Naive thymus-derived CD4-positive, alpha-beta T cell (primary cell): Measurements from ENCODE around the gene SLC6A16. TPM values are rescaled to one million over a fixed set of nuclear protein-coding genes. Genes with fewer than 3 reads are reported as not detected.
A peak's percentile ranks its signal among the peaks of the same experiment; 100 is the strongest.
"Not testable (repeated sequence)": the region's sequence is repeated elsewhere in the genome, so short reads cannot be mapped to it uniquely, and the experiment has no call there.

Experiments
- ATAC-seq: fragments of 150-1000 bp; cut with Tn5 transposase; 2 replicates; pipeline ENCODE4 v1.10.0; 2021; ENCODE audit warnings: mild to moderate bottlenecking, moderate library complexity
- CTCF ChIA-PET: fragments of 350-600 bp; sonication (Branson Sonifier 250); formaldehyde crosslinking; loops from one replicate; lab custom pipeline; 2021; ENCODE audit warnings: antibody characterized with exemption; lab: Charles Lee
- POLR2A ChIA-PET: fragments of 350-600 bp; sonication (Branson Sonifier 250); formaldehyde crosslinking; loops from one replicate; lab custom pipeline; 2021; ENCODE audit warnings: antibody characterized with exemption, inconsistent platforms; lab: Charles Lee
- DNase-seq, 9 donors: peaks; one replicate each; pipeline versions ENCODE4 v3.0.0 to v3.0.0-alpha.2; 2020 to 2022; ENCODE audit warnings: mixed read lengths in 1 of 9
- H3K27ac ChIP-seq: one replicate; pipeline ENCODE4 v1.7.0; 2013; ENCODE audit warnings: mild to moderate bottlenecking, low read depth, low read length, moderate library complexity
- H3K27me3 ChIP-seq, 2 donors: one replicate each; pipeline ENCODE4 v1.7.0; 2013; ENCODE audit warnings: low read length in 2 of 2, mild to moderate bottlenecking in 2 of 2, moderate library complexity in 2 of 2; ENCODE audit not compliant: control insufficient read depth in 2 of 2, insufficient read depth in 2 of 2
- H3K36me3 ChIP-seq, 3 experiments: 1 replicate in 2 of 3; 2 replicates in 1 of 3; pipeline ENCODE4 v1.7.0; 2013; ENCODE audit warnings: low read length in 3 of 3, mild to moderate bottlenecking in 3 of 3, moderate library complexity in 1 of 3; ENCODE audit not compliant: insufficient read depth in 3 of 3, control insufficient read depth in 2 of 3
- H3K4me1 ChIP-seq, 2 donors: one replicate each; pipeline ENCODE4 v1.7.0; 2013; ENCODE audit warnings: low read length in 2 of 2, mild to moderate bottlenecking in 2 of 2, moderate library complexity in 1 of 2; ENCODE audit not compliant: control insufficient read depth in 2 of 2, insufficient read depth in 2 of 2
- H3K4me3 ChIP-seq: 2 replicates; pipeline ENCODE4 v1.7.0; 2013; ENCODE audit warnings: mild to moderate bottlenecking, low read length
- H3K9me3 ChIP-seq, 3 experiments: 1 replicate in 2 of 3; 2 replicates in 1 of 3; pipeline ENCODE4 v1.7.0; 2013; ENCODE audit warnings: low read length in 3 of 3; ENCODE audit not compliant: control insufficient read depth in 2 of 3
- H3K27ac Mint-ChIP-seq, 9 donors: one replicate each; pipeline ENCODE4 v1.8.0; 2020 to 2022; ENCODE audit warnings: mixed read lengths in 9 of 9, mild to moderate bottlenecking in 8 of 9, moderate library complexity in 5 of 9, inconsistent platforms in 2 of 9
- H3K27me3 Mint-ChIP-seq, 5 donors: one replicate each; pipeline ENCODE4 v1.8.0; 2021 to 2022; ENCODE audit warnings: mixed read lengths in 5 of 5, mild to moderate bottlenecking in 1 of 5
- H3K36me3 Mint-ChIP-seq, 5 donors: one replicate each; pipeline ENCODE4 v1.8.0; 2020 to 2022; ENCODE audit warnings: mixed read lengths in 5 of 5, mild to moderate bottlenecking in 3 of 5, inconsistent platforms in 1 of 5
- H3K4me1 Mint-ChIP-seq, 7 donors: one replicate each; pipeline ENCODE4 v1.8.0; 2020 to 2022; ENCODE audit warnings: mixed read lengths in 7 of 7, mild to moderate bottlenecking in 3 of 7, inconsistent platforms in 1 of 7
- H3K4me3 Mint-ChIP-seq, 10 donors: one replicate each; pipeline ENCODE4 v1.8.0; 2020 to 2022; ENCODE audit warnings: mild to moderate bottlenecking in 10 of 10, mixed read lengths in 10 of 10, moderate library complexity in 6 of 10, inconsistent platforms in 2 of 10
- H3K9me3 Mint-ChIP-seq, 11 donors: one replicate each; pipeline ENCODE4 v1.8.0; 2020 to 2022; ENCODE audit warnings: mixed read lengths in 11 of 11, mild to moderate bottlenecking in 4 of 11, inconsistent platforms in 1 of 11, moderate library complexity in 1 of 11
- intact Hi-C, 2 donors: fragments of 100-400 bp; cut with micrococcal nuclease; formaldehyde crosslinking; loops; one replicate each; pipeline ENCODE4 v1.15.1; 2023
- polyA plus RNA-seq, 2 donors: library from polyadenylated mRNA; unstranded; fragments of 300-500 nt; fragmentation: Illumina TruSeq; gene quantifications; one replicate each; pipeline ENCODE4 v1.2.3, GENCODE V29; 2021
- total RNA-seq, 6 experiments: library from RNA in 5 of 6; stranded (reverse) in 5 of 6; gene quantifications; 1 replicate in 5 of 6; 2 replicates in 1 of 6; pipeline ENCODE4 v1.2.3 and lab custom pipeline; 2021 to 2026

Gene SLC6A16
- total and polyA plus RNA-seq, 7 experiments from 2014 or later: 1.6 to 6.1 (median 4.1) TPM

DNA sequence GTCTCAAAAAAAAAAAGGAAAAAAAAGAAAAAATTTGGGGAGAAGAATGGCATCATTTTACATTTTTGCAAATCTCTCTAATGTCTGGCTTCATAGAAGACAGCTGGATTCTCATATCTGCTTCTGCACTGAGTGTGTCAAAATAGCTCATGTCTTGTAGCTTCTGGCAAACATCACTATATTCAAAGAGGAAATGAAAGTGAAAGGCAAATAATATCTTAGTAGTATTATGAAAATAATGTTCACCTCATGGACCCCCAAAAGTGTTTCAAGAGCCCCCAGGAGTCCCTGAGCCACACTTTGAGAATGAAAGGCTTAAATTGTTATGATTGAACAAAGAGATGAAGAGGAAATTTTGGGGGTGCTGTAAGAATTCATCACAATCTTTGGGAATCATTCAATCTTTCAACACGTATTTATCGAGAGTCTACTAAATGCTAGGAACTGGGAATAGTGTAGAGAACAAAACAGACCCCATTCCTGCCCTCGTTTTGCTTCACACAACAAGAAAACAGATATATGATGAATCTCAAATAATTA lies 1.2 kb upstream of the SLC6A16 start:
- DNase-seq: no peak
- no peak for ATAC-seq
- peaks cover 20 to 32% (median 28%) of the 10 kb centered on the region in 7 donors for H3K4me1 Mint-ChIP-seq
- intact Hi-C loops: loop anchor here in 1 of 2 donors (10.0 kb wide), 1 partner anchor 61 kb away; no protein-coding TSS in a partner anchor
- H3K9me3 Mint-ChIP-seq: peaks cover 0 to 2% (median 0%) of the 10 kb centered on the region in 11 donors
- H3K9me3 ChIP-seq: no peaks in the 10 kb centered on the region
- H3K4me3 Mint-ChIP-seq: no peak overlapping the region
- H3K4me1 ChIP-seq: peaks cover 2 to 4% of the 10 kb centered on the region in 2 donors
- ChIA-PET POLR2A (interaction anchor here (1.5 kb wide), 1 partner anchor 7 kb away, joined by 3 read pairs; no protein-coding TSS in a partner anchor), CTCF (interaction anchor here (0.6 to 1.5 kb wide), 3 partner anchors 23 to 564 kb away, joined by 3 to 5 read pairs (median 3); no protein-coding TSS in a partner anchor)
- peaks cover 0 to 14% (median 0%) of the 10 kb centered on the region in 3 experiments for H3K36me3 ChIP-seq
- H3K4me3 ChIP-seq: no peak overlapping the region
- H3K27me3 Mint-ChIP-seq: no peaks in the 10 kb centered on the region
- peaks cover 10 to 33% (median 27%) of the 10 kb centered on the region in 5 donors for H3K36me3 Mint-ChIP-seq
- no peak overlapping the region for H3K27ac Mint-ChIP-seq
- H3K27me3 ChIP-seq: no peaks in the 10 kb centered on the region
- no peak overlapping the region for H3K27ac ChIP-seq

GRCh38 chr19:49325756-49326155 lies 765 bp upstream of the SLC6A16 start:
- ChIA-PET CTCF (interaction anchor here (0.6 to 1.5 kb wide), 3 partner anchors 23 to 564 kb away, joined by 3 to 5 read pairs (median 3); no protein-coding TSS in a partner anchor), POLR2A (interaction anchor here (1.5 kb wide), 1 partner anchor 8 kb away, joined by 3 read pairs; no protein-coding TSS in a partner anchor)
- not testable (repeated sequence) for ATAC-seq, H3K27ac ChIP-seq, H3K4me3 ChIP-seq, H3K27me3 Mint-ChIP-seq, H3K27ac Mint-ChIP-seq, H3K9me3 ChIP-seq, DNase-seq, H3K27me3 ChIP-seq, H3K9me3 Mint-ChIP-seq, H3K4me3 Mint-ChIP-seq, H3K4me1 ChIP-seq
- peaks cover 0 to 14% (median 0%) of the 10 kb centered on the region in 3 experiments for H3K36me3 ChIP-seq
- intact Hi-C loops: loop anchor here in 1 of 2 donors (10.0 kb wide), 1 partner anchor 61 kb away; no protein-coding TSS in a partner anchor
- Mint-ChIP-seq H3K4me1 (peaks cover 20 to 32% (median 24%) of the 10 kb centered on the region in 7 donors), H3K36me3 (peaks cover 10 to 33% (median 27%) of the 10 kb centered on the region in 5 donors)

- Histone ChIP-seq H3K36me3 (peaks cover 0 to 4% (median 0%) of the 10 kb centered on the region in 3 experiments), H3K4me1 (no peaks in the 10 kb centered on the region), H3K9me3 (peaks cover 0 to 4% (median 0%) of the 10 kb centered on the region in 3 experiments), H3K27me3 (no peaks in the 10 kb centered on the region), H3K4me3 (no peak overlapping the region), H3K27ac (no peak overlapping the region)
- H3K9me3 Mint-ChIP-seq: peaks cover 0 to 26% (median 13%) of the 10 kb centered on the region in 11 donors
- ChIA-PET CTCF (interaction anchor here (0.6 to 1.5 kb wide), 4 partner anchors 10 to 50 kb away, joined by 3 to 6 read pairs (median 5); partner anchors contain the start of gene CD37), POLR2A (interaction anchor here (0.6 to 0.7 kb wide), 2 partner anchors 10 to 230 kb away, joined by 3 read pairs; no protein-coding TSS in a partner anchor)
- no peak overlapping the region for H3K27ac Mint-ChIP-seq
- H3K4me3 Mint-ChIP-seq: no peak overlapping the region
- no peak for DNase-seq
- H3K27me3 Mint-ChIP-seq: peaks cover 0 to 2% (median 0%) of the 10 kb centered on the region in 5 donors
- peaks cover 5 to 27% (median 12%) of the 10 kb centered on the region in 7 donors for H3K4me1 Mint-ChIP-seq
- peaks cover 4 to 48% (median 38%) of the 10 kb centered on the region in 5 donors for H3K36me3 Mint-ChIP-seq
- no peak for ATAC-seq
- intact Hi-C loops: no loop called here
Measured at GRCh38 chr19:49318296-49318695, 6.7 kb downstream of the SLC6A16 start.

DNA sequence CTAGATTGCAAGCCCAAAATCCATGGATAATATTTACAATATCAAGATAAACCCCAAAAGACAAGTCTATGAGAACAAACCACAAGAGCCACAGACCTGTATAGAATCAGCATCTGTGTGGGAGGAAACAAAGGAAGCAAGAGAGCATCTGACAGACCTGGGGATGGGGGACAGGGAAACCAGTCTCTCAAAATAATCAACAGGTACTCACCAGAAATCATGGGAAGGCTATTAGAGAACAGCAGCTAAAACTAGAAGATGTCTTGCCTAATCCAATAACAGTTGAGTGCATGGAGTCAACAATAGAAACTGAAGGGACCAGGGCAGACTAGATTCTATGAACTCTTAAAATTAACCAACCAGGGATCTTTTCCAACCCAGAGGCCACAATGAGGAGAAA lies 8.7 kb downstream of the SLC6A16 start:
- Histone ChIP-seq H3K27me3 (no peaks in the 10 kb centered on the region), H3K27ac (no peak overlapping the region), H3K4me1 (no peaks in the 10 kb centered on the region), H3K4me3 (no peak overlapping the region), H3K36me3 (peaks cover 0 to 7% (median 0%) of the 10 kb centered on the region in 3 experiments), H3K9me3 (peaks cover 0 to 4% (median 0%) of the 10 kb centered on the region in 3 experiments)
- no peak for ATAC-seq
- POLR2A ChIA-PET: interaction anchor here (0.5 kb wide), 1 partner anchor 255 kb away, joined by 7 read pairs; no protein-coding TSS in a partner anchor
- Mint-ChIP-seq H3K9me3 (peaks cover 0 to 26% (median 13%) of the 10 kb centered on the region in 11 donors), H3K4me1 (peaks cover 5 to 25% (median 12%) of the 10 kb centered on the region in 7 donors), H3K27me3 (peaks cover 0 to 2% (median 0%) of the 10 kb centered on the region in 5 donors), H3K27ac (peak overlapping the region in 2 of 9 donors; percentile 6 to 13), H3K4me3 (no peak overlapping the region), H3K36me3 (peaks cover 4 to 48% (median 31%) of the 10 kb centered on the region in 5 donors)
- DNase-seq: no peak
- CTCF ChIA-PET: no interaction called here
- intact Hi-C loops: no loop called here

DNA sequence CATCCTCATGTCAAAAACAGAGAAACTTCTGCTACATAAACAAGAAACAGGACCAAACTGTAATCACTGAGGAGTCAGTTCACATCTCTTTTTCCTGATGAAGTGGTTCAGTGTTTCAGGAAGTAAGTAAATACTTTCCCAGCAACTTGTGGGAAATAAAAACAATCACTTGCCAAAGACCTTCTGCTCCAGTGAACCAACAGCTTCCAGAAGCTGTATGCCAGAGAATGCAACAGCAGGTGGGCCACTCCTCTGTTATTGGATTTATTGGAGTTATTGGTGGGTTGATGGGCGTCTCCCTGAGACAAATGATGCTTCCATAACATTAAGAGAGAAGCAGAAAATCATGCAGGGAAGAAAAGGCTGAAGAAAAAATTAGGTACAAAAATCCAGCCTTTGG lies 9.9 kb downstream of the SLC6A16 start:
- POLR2A ChIA-PET: no interaction called here
- CTCF ChIA-PET: interaction anchor here (1.6 kb wide), 1 partner anchor 14 kb away, joined by 4 read pairs; no protein-coding TSS in a partner anchor
- H3K36me3 Mint-ChIP-seq: peaks cover 4 to 55% (median 43%) of the 10 kb centered on the region in 5 donors

GRCh38 chr19:49309087-49309486 lies 15.9 kb downstream of the SLC6A16 start:
- H3K9me3 ChIP-seq: no peaks in the 10 kb centered on the region
- H3K4me1 ChIP-seq: no peaks in the 10 kb centered on the region
- Mint-ChIP-seq H3K27me3 (peaks cover 0 to 2% (median 0%) of the 10 kb centered on the region in 5 donors), H3K4me1 (peaks cover 0 to 8% (median 0%) of the 10 kb centered on the region in 7 donors), H3K4me3 (no peak overlapping the region), H3K36me3 (peaks cover 0 to 29% (median 24%) of the 10 kb centered on the region in 5 donors), H3K27ac (peak overlapping the region in 1 of 9 donors; percentile 37), H3K9me3 (no peaks in the 10 kb centered on the region)
- DNase-seq (no peak), ATAC-seq (no peak)
- POLR2A ChIA-PET: no interaction called here
- CTCF ChIA-PET: no interaction called here
- H3K27ac ChIP-seq: no peak overlapping the region
- peaks cover 0 to 19% (median 0%) of the 10 kb centered on the region in 3 experiments for H3K36me3 ChIP-seq
- no peak overlapping the region for H3K4me3 ChIP-seq
- intact Hi-C loops: no loop called here
- no peaks in the 10 kb centered on the region for H3K27me3 ChIP-seq

More for the DNA sequence above, 9.9 kb downstream of the SLC6A16 start:
- H3K27me3 Mint-ChIP-seq: peaks cover 0 to 2% (median 0%) of the 10 kb centered on the region in 5 donors
- Histone ChIP-seq H3K4me3 (no peak overlapping the region), H3K27me3 (no peaks in the 10 kb centered on the region), H3K27ac (no peak overlapping the region), H3K9me3 (peaks cover 0 to 4% (median 0%) of the 10 kb centered on the region in 3 experiments), H3K36me3 (peaks cover 0 to 18% (median 0%) of the 10 kb centered on the region in 3 experiments), H3K4me1 (no peaks in the 10 kb centered on the region)
- no peak overlapping the region for H3K4me3 Mint-ChIP-seq
- DNase-seq (no peak), ATAC-seq (no peak)
- peaks cover 0 to 23% (median 11%) of the 10 kb centered on the region in 11 donors for H3K9me3 Mint-ChIP-seq
- intact Hi-C loops: no loop called here
- no peak overlapping the region for H3K27ac Mint-ChIP-seq
- peaks cover 5 to 25% (median 12%) of the 10 kb centered on the region in 7 donors for H3K4me1 Mint-ChIP-seq
